Measurements from ENCODE around the gene PCYOX1L.

The PCYOX1L gene

GRCh38 chr5:149338364-149338763, 19.5 kb upstream of the PCYOX1L start:
- DNase-seq = no peak

DNA sequence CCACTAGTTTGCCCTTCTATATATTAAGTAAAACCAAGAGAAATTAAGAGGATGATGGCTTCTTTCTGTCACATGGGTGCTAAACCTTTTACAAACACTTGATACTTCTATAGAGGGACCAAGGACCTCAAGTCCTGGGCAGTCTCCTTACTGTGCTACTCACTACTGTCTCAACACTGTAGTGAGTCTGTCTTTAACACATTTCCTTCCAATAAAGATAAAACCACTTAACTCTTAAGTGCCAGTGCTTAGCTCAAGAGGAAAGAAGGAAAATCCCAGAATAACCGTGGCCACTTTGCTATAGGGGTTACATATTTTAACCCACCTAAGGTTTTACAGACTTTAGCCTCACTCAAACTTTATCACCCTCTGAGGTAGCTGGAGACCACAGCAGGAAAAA, 16.9 kb upstream of the PCYOX1L start:
- no peak for DNase-seq

- no peak for DNase-seq
These were observed 16.0 kb upstream of the PCYOX1L start for GRCh38 chr5:149341876-149342275.

DNA sequence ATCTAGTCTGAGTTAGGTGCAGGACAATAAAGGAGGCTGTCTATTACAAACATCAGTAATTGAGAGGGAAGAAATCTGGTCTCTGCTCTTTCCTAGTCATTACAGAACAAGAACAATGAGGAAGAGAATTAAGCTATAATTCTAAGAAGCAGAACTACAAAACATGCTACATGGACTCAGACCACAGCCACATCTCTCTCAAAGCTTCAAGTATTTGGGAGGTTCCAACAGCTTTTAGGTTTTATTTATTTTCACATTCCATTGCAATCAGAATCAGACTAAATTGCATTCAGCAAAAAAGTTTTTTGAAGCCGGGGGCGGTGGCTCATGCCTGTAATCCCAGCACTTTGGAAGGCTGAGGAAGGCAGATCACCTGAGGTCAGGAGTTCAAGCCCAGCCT, 13.7 kb upstream of the PCYOX1L start:
- DNase-seq = no peak

- peak; percentile 95 for DNase-seq
These were observed 12.5 kb upstream of the PCYOX1L start, which contains the start of gene GRPEL2 for GRCh38 chr5:149345147-149345891. TSS of gene GRPEL2 (plus strand) at chr5:149345499. CDS start at chr5:149345540, 41 bp downstream.

DNA sequence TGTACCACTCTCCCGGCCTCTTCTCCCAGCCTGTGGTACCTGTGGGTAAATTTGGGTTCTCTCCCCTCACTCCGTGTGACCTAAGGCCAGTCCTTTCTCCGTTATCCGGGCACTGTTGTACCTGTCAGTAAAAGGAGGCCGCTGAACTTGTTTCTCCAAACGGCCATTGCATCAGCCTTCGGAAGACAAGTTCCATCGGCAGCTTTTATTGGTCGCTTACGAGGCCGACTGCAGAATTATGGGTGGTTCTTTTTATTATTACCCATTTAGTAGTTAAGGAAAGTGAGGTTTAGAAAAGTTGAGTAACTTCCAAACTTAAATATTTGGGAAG, 12.0 kb upstream of the PCYOX1L start:
- no peak for DNase-seq

DNA sequence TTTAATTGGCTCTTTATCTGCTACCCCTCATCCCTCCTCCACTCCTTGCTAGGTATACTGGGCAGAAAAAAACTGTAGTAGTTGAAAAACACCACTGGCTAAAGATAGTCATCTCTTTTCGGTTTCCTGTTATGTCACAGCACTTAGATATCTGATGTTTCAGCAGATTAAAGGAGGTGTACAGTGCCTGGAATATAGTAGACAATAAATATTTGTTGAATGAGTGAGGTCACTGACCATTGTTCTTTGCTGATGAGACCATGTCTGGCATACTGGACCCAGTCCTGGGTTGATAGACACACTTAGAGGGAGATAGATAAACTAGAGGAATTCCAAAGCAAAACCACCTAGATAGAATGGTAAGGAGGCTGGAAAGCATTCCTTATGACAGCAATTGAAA, 9.3 kb upstream of the PCYOX1L start:
- DNase-seq = no peak

- DNase-seq = no peak
These were observed 8.5 kb upstream of the PCYOX1L start for GRCh38 chr5:149349382-149349781.

- no peak for DNase-seq
These were observed 5.7 kb upstream of the PCYOX1L start for GRCh38 chr5:149352169-149352568.

DNA sequence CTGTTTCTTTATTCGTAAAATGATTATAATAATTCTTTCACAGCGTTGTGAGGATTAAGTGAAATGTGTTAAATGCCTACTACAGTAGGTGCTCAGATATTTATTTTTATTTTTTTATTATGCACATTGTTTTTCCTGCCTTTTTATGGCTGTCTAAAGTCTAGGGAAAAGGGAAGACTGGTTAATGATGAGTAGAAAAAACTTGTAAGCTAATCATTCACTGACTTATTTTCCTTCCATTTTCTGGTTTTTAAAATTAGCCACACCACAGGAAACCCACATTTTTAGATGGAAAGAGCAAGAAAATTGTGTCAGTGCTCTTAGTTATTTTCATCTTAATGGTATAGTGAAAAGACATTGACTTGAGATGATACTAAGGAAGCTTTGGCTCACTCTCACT, 3.9 kb upstream of the PCYOX1L start:
- DNase-seq = no peak

DNA sequence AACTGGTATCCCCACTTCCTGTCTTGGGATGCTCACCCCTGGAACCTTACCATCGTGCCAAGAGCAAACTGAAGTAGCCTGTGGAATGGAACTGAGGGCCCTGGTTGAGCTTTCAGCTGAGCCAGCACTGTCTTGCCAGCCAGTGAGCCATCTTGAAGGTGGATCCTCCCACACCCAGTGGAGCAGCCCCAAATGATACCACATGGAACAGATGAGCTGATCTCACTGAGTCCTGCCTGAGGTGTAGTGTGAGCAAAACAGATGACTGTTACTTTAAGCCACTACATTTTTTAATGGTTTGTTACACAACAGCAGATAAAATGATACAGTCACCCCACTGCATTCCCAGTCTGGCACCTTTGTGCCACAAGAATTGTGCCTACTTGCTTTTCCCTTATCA, 2.2 kb upstream of the PCYOX1L start:
- DNase-seq = no peak

GRCh38 chr5:149356391-149356790, 1.5 kb upstream of the PCYOX1L start:
- DNase-seq = no peak

DNA sequence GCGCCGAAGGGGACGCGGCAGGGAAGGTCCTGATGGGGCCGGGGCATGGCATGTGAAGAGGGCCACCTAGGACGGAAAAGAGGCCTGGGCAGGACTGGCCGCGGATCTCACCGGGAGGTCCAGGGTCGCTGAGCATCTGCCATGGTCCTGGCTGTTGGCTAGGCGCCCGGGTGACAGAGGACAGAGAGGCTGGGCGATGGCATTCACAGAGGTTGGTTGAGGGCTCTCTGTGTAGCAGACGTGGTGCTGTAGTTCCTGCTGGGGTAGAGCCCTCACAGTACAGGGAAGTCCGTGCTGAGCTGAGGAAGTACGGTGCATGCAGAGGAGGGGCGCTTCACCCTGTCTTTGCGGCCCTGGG, 427 bp downstream of the PCYOX1L start:
- peak; percentile 67 for DNase-seq

DNA sequence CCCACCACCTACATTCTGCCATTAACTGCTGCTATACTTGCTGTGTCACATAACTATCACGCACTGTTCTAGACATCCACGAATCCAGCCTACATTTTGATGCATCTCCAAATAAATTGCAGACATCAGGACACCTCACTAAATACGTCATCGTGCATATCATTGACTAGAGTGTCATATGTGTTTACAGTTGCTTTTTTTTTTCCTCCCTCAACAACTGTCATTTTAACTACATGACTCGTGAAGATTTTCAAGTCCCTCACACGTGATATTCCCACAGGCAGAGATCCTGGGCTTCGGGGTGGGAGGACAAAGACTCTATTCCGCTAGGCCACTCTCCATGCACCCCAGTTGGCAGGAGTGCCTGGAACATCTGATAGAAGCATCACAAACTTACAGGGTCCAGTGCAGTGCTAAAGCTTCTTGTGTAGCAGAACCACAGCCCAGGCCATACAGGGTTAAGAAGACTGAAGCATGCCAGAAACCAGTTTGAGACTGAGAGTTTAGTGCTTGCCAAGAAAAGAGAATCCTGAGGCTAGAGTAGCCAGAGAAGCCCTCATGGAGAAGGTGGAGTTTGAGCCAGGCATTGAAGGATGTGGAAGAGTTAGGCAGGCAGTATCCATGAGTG, 1.1 kb downstream of the PCYOX1L start:
- DNase-seq = no peak

DNA sequence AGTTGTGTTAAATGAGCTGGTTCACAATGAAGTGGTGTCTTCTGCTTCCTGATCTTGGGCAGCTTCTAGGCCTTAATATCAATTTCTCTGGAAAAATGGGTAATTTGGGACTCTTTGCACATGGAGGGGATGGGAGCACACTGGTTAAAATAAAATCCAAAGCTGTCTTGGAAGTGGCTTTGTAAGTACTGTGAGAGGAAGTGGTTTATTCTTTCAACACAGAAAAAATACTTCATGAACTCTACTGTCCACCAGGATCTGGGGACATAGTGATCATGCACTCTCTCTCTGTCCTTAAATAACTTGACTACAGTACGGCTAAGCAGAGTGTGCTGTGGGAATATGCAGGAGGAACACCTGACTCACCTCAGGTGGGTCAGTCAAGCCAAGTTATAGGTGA, 2.4 kb downstream of the PCYOX1L start:
- no peak for DNase-seq

- no peak for DNase-seq
These were observed 4.7 kb downstream of the PCYOX1L start for GRCh38 chr5:149362541-149362940.

DNA sequence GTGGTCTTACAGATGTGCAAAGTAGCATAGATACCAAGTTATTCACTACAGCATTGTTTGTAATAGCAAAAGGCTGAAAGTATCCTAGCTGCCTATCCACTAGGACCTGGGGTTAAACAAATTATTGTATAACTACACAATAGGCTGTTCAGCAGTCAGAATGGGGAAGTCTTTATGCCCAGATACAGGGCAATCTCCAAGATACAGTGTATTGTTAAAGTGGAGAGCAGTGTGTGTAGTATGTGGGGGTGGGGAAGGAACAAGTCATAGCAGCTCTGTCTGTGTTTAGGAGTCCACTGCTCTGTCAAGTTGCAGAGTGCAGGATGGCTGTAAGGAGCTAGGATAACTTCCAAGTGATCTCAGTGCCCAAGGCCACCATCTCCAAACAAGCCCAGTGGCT, 5.5 kb downstream of the PCYOX1L start:
- DNase-seq = no peak

GRCh38 chr5:149363936-149364335, 6.1 kb downstream of the PCYOX1L start:
- DNase-seq = no peak

GRCh38 chr5:149364719-149365118, 6.9 kb downstream of the PCYOX1L start:
- DNase-seq = no peak

DNA sequence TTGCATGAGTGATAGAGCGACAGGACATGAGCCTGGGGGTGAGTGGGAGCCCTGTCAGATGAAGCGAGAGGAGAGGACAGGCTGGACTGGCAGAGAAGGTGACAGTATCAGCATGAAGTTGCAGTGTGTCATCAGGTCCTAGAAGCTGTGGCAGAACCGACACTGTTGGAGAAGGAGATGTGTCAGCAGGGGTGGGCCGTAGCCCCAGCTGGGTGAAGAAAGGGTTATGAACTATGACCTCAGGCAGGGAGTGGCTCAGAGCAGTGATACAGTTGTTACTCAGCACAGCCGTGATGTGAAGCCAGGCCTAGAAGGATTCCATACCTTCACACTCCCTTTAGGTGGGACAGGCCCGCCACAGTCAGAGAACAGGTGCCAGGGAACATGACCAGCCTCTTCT, 7.6 kb downstream of the PCYOX1L start:
- no peak for DNase-seq

DNA sequence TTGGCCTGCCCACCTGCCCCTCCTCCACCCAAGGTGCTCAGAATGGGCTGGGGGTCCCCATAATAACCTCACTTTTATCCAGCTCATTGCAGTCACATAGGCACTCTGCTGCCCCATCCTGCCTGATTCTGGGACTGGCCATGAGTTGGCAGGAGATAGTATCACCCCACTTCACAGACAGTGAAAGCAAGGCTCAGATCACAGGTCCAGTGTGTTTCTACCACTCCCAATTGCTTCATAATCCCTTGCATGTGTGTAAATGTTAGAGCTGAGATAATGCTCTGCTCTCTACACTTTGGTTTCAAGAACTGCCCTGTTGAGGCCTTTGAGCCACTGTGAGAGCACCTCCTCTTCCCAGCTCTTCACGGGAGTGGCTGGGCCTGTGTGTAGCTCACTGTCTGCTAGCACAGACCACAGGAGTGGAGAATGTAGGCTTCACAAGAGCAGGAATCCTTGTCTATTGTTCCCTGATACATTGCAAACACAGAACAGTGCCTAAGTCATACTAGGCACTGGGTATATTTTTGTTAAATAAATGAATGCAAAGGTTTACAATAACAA, 8.4 kb downstream of the PCYOX1L start:
- DNase-seq = no peak

DNA sequence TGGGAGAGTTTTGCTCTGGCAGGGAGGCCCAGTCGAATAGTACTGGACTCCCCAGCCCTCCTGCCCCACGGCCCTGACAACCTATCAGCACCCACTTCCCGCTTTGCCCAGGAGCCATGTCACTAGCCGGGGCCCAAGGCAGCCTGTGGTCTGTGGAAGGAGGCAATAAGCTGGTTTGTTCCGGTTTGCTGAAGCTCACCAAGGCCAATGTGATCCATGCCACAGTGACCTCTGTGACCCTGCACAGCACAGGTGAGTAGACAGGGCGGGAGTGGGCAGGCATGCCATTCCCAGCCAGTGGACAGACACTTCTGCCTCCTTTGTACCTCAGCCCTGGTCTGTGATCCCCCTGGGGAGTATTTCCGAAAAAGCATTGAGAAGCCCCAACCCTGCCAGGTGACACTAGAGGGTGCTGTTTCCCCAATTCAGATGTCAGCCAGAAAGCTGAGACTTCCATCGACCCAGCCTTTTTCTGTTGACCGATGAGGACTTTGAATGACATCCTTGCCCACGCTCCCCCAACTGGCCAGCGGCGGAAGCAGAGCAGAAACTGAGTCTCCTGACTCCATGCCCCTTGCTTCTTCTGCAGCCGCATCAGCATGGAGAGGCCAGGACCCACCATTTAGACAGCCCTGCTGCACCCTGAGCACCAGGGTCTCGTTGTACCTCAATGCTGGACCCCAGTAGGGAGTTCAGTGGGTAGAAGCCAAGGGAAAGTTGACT, 9.6 kb downstream of the PCYOX1L start:
- peak; percentile 66 for DNase-seq

DNA sequence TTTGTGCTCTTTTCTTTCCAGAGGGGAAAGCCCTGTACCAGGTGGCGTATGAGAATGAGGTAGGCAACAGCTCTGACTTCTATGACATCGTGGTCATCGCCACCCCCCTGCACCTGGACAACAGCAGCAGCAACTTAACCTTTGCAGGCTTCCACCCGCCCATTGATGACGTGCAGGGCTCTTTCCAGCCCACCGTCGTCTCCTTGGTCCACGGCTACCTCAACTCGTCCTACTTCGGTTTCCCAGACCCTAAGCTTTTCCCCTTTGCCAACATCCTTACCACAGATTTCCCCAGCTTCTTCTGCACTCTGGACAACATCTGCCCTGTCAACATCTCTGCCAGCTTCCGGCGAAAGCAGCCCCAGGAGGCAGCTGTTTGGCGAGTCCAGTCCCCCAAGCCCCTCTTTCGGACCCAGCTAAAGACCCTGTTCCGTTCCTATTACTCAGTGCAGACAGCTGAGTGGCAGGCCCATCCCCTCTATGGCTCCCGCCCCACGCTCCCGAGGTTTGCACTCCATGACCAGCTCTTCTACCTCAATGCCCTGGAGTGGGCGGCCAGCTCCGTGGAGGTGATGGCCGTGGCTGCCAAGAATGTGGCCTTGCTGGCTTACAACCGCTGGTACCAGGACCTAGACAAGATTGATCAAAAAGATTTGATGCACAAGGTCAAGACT, 10.3 kb downstream of the PCYOX1L start:
- no peak for DNase-seq
